Smooth muscle cell (in vitro differentiated cells): ENCODE results near the gene MSI2. TPM values are rescaled to one million over a fixed set of nuclear protein-coding genes. Genes with fewer than 3 reads are reported as not detected.

Experiments used
- DNase-seq: peaks from one replicate; lab custom pipeline; 2025; ENCODE audit not compliant: unreplicated experiment; lab: John Stamatoyannopoulos, UW
- H2AFZ ChIP-seq: fragments of 200-600 bp; sonication (generic); 2 replicates; pipeline ENCODE4 v1.6.0; 2016; ENCODE audit warnings: antibody characterized with exemption, low read depth, mild to moderate bottlenecking
- H3F3A ChIP-seq: fragments of 200-600 bp; sonication (generic); 2 replicates; pipeline ENCODE4 v1.6.0; 2017; ENCODE audit warnings: antibody characterized with exemption, low read depth
- H3K27ac ChIP-seq: fragments of 200-600 bp; sonication (generic); 2 replicates; pipeline ENCODE4 v1.5.1; 2016; ENCODE audit warnings: low read depth, mild to moderate bottlenecking
- H3K27me3 ChIP-seq: fragments of 200-600 bp; sonication (generic); 2 replicates; pipeline ENCODE4 v1.6.1; 2016; ENCODE audit warnings: low read depth, mild to moderate bottlenecking
- H3K36me3 ChIP-seq: fragments of 200-600 bp; sonication (generic); 2 replicates; pipeline ENCODE4 v1.5.1; 2016; ENCODE audit warnings: low read depth
- H3K4me1 ChIP-seq: fragments of 200-600 bp; sonication (generic); 2 replicates; pipeline ENCODE4 v1.5.1; 2016; ENCODE audit warnings: low read depth
- H3K4me2 ChIP-seq: fragments of 200-600 bp; sonication (generic); 2 replicates; pipeline ENCODE4 v1.6.0; 2016; ENCODE audit warnings: mild to moderate bottlenecking
- H3K4me3 ChIP-seq: fragments of 200-600 bp; sonication (generic); 2 replicates; pipeline ENCODE4 v1.5.1; 2016; ENCODE audit warnings: mild to moderate bottlenecking
- H3K79me2 ChIP-seq: fragments of 200-600 bp; sonication (generic); 2 replicates; pipeline ENCODE4 v1.6.0; 2016; ENCODE audit warnings: low read depth, mild to moderate bottlenecking
- H3K9ac ChIP-seq: fragments of 200-600 bp; sonication (generic); 2 replicates; pipeline ENCODE4 v1.6.0; 2016; ENCODE audit warnings: low read depth
- H3K9me3 ChIP-seq: fragments of 200-600 bp; sonication (generic); replicated peaks from 2 replicates; pipeline ENCODE4 v1.5.1; 2016; ENCODE audit warnings: low read depth
- H4K20me1 ChIP-seq: fragments of 200-600 bp; sonication (generic); 2 replicates; pipeline ENCODE4 v1.6.0; 2016; ENCODE audit warnings: low read depth
- CTCF ChIP-seq: fragments of 200-600 bp; sonication (generic); IDR thresholded peaks from 2 replicates; pipeline ENCODE4 v1.5.1; 2017; ENCODE audit warnings: borderline replicate concordance, mild to moderate bottlenecking, antibody characterized with exemption; ENCODE audit not compliant: insufficient read depth, poor library complexity, severe bottlenecking
- WGBS: methylation state at CpG from one replicate; pipeline ENCODE4 v1.1.7; 2016; ENCODE audit warnings: low lambda C conversion rate; 5-methylcytosine and 5-hydroxymethylcytosine counted together
- polyA plus RNA-seq: library from polyadenylated mRNA; unstranded; fragments of >200 nt; fragmentation: Nextera tagmentation; extraction: Ambion mirVana; gene quantifications from 2 replicates; pipeline ENCODE4 v1.2.1, GENCODE V29; 2016
- total RNA-seq: library from RNA; depleted of rRNA; stranded (reverse); fragments of >200 nt; gene quantifications from 2 replicates; pipeline ENCODE4 v1.2.3, GENCODE V29; 2014

Gene MSI2
- total and polyA plus RNA-seq, 2 experiments from 2014 or later, result 5.7 to 36.5 TPM

- DNase-seq, result no peak
- TF ChIP-seq CTCF, result no peak
- Histone ChIP-seq H3K9me3 (no peaks in the 10 kb centered on the region), H3K4me1 (peaks cover 19% of the 10 kb centered on the region), H3K9ac (no peak overlapping the region), H3K27me3 (no peaks in the 10 kb centered on the region), H3K27ac (no peak overlapping the region), H3K4me3 (no peak overlapping the region), H3K79me2 (peaks cover 6% of the 10 kb centered on the region), H4K20me1 (peaks cover 80% of the 10 kb centered on the region), H3K4me2 (no peak overlapping the region), H3F3A (no peaks in the 10 kb centered on the region), H2AFZ (no peak overlapping the region), H3K36me3 (no peaks in the 10 kb centered on the region)
- WGBS, result 95% methylated on average over 16 of the region's 16 CpGs
Observed at GRCh38 chr17:57315061-57316015, 59.0 kb downstream of the MSI2 start.

- no peak for TF ChIP-seq CTCF
- no peak overlapping the region for H3K4me3 ChIP-seq
- peaks cover 19% of the 10 kb centered on the region for H3K4me1 ChIP-seq
- H2AFZ ChIP-seq, result no peak overlapping the region
- H3F3A ChIP-seq, result no peaks in the 10 kb centered on the region
- DNase-seq, result no peak
- H3K4me2 ChIP-seq, result no peak overlapping the region
- peaks cover 6% of the 10 kb centered on the region for H3K79me2 ChIP-seq
- no peak overlapping the region for H3K9ac ChIP-seq
- H3K27me3 ChIP-seq, result no peaks in the 10 kb centered on the region
- 98% methylated on average over 5 of the region's 5 CpGs for WGBS
- H4K20me1 ChIP-seq, result peaks cover 81% of the 10 kb centered on the region
- no peaks in the 10 kb centered on the region for H3K9me3 ChIP-seq
- H3K36me3 ChIP-seq, result no peaks in the 10 kb centered on the region
- H3K27ac ChIP-seq, result no peak overlapping the region
Observed at GRCh38 chr17:57316361-57316760, 60.0 kb downstream of the MSI2 start.

GRCh38 chr17:57317079-57317478, 60.8 kb downstream of the MSI2 start:
- TF ChIP-seq CTCF, result no peak
- no peaks in the 10 kb centered on the region for H3F3A ChIP-seq
- H3K9ac ChIP-seq, result no peak overlapping the region
- peaks cover 81% of the 10 kb centered on the region for H4K20me1 ChIP-seq
- H3K4me3 ChIP-seq, result no peak overlapping the region
- no peak overlapping the region for H3K27ac ChIP-seq
- no peak overlapping the region for H3K4me2 ChIP-seq
- peaks cover 6% of the 10 kb centered on the region for H3K79me2 ChIP-seq
- WGBS, result 96% methylated on average over 3 of the region's 3 CpGs
- H3K27me3 ChIP-seq, result no peaks in the 10 kb centered on the region
- no peaks in the 10 kb centered on the region for H3K9me3 ChIP-seq
- peaks cover 19% of the 10 kb centered on the region for H3K4me1 ChIP-seq
- DNase-seq, result no peak
- H2AFZ ChIP-seq, result no peak overlapping the region
- no peaks in the 10 kb centered on the region for H3K36me3 ChIP-seq
